Posterior cingulate gyrus (tissue), 11 donors: ENCODE results near the gene MEI1.

Experiments used
- DNase-seq, 10 donors: peaks; one replicate each; pipeline versions ENCODE4 v3.0.0 to v3.0.0-alpha.2; 2020 to 2021; ENCODE audit warnings: mixed read lengths in 3 of 10
- intact Hi-C: fragments of 100-400 bp; cut with DNase I; formaldehyde crosslinking; loops from one replicate; pipeline ENCODE4 v1.15.1; 2023

MEI1 gene

DNA sequence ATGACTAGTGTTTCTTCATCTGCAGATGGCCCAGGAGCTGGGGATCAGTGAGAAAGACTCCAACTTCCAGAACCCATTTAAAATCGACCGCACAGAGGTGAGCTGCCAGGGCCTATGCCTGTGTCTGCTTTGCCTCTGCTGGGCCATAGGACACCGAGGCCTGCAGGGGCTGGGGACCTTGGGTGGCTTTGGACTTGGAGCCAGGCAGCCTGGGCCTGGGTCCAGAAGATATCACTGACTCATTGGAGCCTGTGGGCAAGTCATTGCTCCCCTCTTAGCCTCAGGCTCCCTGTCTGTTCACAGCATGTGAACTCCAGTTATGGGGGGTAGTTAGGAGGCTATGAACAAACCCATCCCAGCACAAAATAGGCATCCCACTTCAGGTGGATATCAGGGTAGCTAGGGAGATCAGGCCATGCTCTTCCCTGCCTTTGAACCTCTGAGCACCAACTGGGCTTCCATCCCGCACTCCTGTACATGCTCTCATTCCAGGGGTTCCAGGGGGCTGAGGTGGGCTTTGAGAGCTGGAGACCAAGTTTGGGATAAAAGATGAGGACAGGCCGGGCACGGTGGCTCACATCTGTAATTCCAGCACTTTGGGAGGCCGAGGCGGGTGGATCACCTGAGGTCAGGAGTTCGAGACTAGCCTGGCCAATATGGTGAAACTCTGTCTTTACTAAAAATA lies 114.6 kb downstream of the MEI1 start:
- DNase-seq = peak in 1 of 10 donors; percentile 66
- intact Hi-C loops = no loop called here

DNA sequence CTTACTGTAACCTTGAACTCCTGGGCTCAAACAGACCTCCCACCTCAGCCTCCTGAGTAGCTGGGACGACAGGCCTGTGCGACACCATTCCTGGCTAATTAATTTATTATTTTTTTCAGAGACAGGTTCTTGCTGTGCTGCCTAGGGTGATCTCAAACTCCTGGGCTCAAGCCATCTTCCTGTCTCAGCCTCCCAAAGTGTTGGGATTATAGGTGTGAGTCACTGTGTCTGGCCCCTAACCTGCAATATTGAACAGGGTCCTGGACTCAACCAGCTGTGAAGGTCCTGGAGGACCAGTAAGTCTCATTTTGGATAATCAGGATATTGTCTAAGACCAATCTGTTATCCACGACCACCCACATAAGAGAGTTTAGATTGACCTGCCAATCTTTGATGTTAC lies 116.4 kb downstream of the MEI1 start:
- intact Hi-C loops = no loop called here
- no peak for DNase-seq

DNA sequence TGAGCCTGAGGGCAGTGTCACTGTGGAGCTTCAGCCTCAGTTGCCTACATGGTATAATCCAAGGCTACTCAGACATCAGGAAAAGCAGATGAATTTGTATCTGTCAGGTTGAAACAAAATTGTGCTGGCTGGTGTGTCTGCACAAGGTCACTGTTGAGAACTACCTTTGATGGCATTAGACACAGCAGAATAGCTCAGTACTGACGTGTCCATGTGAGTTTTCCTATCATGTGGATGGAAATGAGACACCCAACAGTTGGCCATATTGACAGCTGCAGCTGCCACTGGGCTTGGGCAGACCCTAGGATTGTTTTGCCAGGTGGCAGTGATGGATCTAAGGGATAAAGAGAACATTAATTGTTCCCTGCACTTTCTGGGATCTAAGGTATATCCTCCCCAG lies 116.9 kb downstream of the MEI1 start:
- intact Hi-C loops = no loop called here
- peak in 1 of 10 donors; percentile 5 for DNase-seq

DNA sequence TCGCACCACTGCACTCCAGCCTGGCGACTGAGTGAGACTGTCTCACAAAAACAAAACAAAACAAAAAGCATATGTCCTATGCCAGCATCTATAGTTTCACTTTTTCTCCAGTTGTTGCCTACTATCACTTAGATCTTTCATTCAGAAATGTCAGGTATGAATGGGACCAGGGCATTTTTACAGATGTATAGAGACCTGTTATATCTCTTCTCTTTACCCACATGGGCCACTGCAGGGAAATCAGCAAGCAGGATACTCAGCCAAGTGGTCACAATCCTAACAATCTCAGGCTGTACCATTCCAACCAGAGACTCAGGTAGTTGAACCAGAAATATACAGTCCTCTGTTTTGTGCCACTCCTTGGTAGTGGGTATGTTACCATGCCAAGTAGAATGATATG lies 117.6 kb downstream of the MEI1 start:
- DNase-seq = no peak
- intact Hi-C loops = no loop called here

DNA sequence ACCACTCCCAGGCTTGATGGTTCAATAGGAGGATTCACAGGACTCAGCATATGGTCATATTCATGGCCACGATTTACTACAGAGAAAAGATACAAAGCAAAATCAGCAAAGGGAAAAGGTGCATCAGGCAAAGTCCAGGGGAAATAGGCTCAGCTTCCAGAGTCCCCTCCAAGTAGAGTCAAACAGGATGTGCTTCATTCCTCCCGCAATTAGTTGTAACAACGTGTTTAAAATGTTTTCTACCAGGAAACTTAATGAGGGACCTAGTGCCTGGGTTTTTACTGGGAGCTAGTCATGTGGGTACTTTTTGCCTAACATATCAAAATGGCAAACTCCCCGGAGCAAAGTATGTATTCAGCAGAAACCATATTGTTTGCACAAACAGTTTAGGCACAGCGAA lies 118.7 kb downstream of the MEI1 start:
- intact Hi-C loops = no loop called here
- DNase-seq = no peak

DNA sequence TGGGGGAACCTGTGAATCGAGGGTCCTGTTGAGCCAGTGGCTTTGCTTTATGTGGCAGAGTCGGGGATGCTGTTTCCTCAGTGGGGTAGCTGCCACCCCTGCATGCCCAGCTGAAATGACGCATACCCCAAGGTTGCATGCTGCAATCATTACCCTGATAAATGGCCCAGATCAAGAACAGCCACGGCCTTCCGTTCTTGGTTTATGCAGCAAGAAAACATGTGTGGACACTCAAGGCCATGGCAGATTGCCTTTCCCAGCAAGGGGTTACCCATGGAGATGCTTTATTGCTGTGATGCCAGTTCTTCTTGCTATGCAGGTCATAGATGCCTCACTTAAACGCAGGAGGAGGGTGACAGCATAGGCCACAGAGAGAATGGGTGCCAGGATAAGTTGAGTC lies 119.3 kb downstream of the MEI1 start:
- intact Hi-C loops = no loop called here

DNA sequence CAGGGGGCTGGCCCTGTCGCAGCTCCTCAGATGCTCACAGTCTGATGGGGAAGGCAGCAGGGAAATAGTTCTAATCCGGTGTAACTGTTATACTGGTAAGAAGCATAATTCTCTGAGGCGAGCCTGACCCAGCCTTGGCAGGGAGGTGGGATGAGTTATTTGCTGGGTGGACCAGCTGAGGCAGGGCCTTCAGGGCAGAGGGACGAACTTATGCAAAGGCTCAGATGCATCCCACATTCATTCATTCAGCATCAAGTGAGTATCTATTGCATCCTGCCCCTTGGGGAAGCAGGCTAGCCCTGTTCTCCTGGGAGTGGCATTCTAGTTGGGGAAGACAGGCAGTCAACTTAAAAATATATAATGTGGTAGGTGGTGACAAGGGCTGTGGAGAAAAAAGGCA lies 120.0 kb downstream of the MEI1 start:
- DNase-seq = peak in 1 of 10 donors; percentile 30
- intact Hi-C loops = no loop called here

More for the DNA sequence above, 119.3 kb downstream of the MEI1 start:
- peak in 1 of 10 donors; percentile 14 for DNase-seq

DNA sequence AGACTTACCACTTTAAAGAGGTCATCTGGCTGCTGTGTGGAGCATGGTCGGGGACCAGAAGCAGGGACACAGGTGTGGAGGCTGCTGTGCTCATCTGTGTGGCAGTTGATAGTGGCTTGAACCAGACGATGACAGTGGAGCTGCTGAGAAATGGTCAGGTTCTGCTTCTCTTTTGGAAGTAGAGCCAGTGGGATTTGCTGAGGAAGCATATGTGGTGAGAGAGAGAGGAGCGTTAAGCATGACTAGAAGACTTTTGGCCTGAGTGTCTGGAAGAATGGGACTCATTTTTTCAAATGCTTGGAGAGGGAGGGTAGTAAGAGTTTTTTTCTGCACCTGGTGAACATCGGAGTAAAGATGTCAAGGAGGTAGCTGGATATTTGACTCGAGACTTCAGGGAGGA lies 121.1 kb downstream of the MEI1 start:
- peak in 2 of 10 donors; percentile 20 to 35 for DNase-seq
- intact Hi-C loops = no loop called here

DNA sequence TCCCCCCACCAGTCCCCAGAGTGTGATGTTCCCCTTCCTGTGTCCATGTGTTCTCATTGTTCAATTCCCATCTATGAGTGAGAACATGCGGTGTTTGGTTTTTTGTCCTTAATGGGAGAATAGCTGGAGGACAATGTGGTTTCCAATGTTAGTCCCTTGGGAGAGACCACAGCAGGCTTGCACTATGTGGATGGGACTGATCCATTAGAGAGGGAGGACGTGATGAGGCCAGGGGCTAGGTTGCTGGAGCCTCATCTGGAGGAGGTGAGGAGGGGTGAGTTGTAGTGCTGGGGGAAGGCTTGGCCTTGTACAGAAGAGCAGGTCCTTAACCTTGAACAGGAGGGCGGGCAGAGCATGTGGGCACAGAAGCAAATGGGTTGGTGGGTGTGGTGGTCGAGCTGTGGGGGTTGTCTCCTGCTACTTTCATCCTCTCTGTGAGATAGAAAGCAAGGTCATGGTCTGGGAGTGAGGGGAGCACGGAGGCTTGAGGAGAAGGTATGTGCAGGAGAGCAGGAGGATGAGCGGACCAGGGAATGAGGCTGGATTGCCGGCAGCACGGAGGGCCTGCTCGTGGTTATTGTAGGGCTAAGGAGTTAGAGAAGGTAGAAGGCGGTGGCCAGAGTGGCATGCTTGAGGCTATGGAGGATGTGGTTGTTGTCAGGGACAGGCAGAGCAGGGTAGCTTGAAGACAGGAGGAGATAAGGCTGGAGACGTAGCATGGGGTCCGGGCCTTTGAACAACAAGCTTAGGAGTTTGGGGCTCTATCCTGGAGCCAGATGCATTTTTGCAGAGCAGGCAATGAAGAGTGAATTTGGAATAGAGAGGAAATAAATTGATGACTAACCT lies 122.4 kb downstream of the MEI1 start:
- DNase-seq = peak in 1 of 10 donors; percentile 40
- intact Hi-C loops = loop anchor here (1.0 kb wide), 1 partner anchor 120 kb away; no protein-coding TSS in a partner anchor

DNA sequence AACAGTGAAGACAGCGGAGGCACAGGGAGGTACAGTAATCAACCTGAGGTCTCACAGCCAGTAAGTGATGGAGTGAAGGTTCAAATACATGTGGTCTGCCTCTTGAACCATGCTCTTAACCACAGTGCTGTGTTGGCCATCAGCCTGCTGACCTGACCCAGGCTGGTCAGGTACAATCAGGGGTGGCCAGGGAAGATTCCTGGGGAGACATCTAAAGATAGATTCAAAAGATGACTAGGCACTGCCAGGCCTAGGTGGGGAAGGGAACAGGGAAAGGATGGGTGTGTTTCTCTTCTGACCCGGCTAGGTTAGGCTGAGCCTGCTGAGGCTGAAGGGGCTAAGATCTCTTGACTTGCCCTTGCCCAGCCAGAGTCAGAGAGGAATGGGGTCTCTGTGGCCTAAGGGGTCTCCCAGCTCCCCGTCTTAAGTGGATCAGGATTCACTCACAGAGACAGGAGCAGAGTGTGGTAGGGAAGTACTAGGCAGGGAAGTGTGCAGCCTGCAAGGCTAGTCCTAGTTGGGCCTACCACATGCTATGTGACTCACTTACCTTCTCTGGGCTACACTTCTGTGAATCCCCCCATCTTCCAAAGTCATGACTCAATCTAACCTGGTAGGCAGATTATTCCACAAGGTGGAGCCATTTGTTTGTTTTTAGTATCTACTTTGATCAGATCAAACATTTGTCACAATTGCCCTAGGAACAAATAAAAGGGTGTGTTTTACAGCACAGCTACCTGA lies 123.2 kb downstream of the MEI1 start:
- DNase-seq = peak in 2 of 10 donors; percentile 55 to 80
- intact Hi-C loops = loop anchor here (1.0 kb wide), 1 partner anchor 119 kb away; no protein-coding TSS in a partner anchor

DNA sequence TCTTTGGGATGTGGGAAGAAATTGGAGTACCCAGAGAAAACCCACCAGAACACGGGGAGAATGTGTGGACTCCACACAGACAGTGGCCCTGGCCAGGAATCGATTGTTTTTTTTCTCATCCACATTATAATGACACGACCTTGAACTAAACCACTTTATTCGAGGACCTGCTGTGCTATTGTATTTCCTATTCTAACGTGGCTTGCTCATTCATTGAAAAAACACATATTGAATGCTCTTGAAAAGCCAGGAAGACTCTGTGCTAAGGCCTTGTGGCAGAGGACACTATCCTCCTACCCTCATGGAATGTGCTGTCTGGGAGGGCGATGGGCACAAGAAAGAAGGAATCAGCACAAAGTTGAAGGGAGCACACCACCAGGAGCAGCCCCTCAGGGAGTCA lies 124.5 kb downstream of the MEI1 start:
- intact Hi-C loops = no loop called here
- no peak for DNase-seq

DNA sequence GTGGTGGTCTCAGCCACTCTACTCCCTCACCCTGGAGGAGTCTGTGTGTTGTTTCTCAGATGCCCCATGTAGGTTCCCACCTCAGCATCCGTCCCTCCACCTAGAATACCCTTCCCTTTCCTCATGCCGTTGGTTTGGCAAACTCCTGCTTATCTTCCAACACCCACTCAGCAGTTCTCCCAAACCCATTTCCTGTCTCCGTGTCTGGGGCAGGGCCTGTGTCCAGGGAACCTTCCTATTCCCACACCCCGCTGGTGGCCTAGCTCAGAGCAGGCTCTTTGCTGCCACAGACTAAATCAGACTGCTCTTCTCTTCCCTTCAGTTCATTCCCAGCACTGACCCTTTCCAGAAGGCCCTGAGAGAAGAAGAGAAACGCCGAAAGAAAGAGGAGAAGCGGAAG lies 126.1 kb downstream of the MEI1 start:
- DNase-seq = peak in 1 of 10 donors; percentile 43
- intact Hi-C loops = no loop called here

DNA sequence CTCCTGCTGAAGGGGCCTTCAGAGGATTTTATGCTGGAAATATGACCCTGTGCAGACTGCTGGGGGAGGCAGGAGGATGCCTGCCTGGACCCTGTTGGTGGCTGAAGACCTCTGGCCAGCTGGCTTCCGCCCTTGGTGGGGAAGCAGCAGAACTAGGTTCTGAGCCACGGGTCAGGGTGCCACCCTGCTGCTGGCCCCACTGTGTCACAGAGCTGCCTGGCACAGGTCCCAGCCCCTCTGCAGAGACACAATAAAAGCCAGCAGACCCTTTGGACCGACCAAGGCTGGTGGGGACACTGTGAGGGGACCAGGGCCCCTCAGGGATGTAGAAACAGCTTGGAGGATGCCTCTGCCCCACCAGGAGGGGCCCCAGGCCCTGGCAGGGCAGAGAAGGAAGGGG lies 126.7 kb downstream of the MEI1 start:
- intact Hi-C loops = no loop called here
- no peak for DNase-seq

DNA sequence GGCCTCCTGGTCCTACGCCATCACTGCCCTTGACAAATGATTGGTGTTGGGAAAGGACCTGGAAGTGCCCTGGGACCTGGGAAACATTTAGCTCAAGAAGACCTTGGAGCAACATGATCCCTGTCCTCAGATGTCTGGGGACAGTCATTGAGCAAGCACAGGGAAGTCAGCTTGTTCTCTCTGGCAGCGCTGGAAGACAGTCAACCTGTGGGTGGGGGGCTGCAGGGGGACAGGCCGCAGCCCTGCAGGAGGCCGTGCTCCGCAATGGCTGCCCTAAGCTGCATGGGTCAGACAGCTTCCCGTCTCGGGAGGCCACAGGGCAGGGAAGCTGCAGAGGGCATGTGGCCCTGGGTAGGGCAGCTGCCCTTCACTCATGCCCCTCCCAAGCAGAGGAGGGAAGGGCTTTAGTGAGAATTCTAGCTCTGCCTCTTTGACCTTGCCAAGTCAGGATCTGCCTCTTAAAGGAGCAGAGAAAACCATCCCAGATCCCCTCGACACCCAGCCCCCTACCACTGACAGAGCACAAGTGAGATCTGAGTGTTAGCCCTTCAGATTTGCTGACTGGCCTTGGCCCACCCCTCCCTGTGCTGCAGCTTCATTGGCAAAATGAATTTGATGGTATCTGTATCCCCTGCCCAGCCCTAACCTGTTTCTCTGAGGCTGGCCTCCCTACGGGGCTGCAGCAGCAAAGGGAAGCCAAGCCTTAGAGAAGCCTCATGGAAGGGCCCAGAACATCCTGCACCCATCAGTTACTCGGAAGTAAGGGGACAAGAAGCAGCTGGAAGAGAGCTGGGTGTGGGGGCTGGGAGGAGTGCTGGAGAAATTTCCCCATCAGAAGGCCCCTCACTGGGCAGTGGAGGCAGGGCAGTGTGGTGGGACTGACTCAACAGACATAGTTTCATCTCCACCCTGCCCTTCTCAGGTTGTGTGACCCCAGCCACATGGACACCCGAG lies 127.4 kb downstream of the MEI1 start:
- DNase-seq = peak in 1 of 10 donors; percentile 84
- intact Hi-C loops = no loop called here

DNA sequence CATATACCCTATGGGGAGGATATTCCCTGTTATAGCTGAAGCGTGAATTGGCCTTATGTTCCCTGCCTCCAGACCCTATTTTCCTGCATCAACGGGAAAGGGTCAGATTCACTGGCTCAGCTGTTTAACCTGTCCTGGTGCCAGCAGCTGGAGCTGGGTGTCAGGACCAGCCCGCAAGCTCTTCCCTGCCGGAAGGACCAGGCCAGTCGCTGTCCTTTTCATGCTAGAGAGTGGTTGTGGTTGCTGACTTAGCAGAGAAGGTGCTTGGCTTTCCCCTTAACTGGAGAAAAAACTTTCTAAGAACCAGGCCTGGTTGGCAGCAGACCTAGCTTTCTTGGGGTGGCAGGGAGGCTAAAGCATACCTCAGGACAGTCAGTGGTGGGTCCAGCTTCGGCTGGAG lies 128.4 kb downstream of the MEI1 start:
- DNase-seq = no peak
- intact Hi-C loops = no loop called here

DNA sequence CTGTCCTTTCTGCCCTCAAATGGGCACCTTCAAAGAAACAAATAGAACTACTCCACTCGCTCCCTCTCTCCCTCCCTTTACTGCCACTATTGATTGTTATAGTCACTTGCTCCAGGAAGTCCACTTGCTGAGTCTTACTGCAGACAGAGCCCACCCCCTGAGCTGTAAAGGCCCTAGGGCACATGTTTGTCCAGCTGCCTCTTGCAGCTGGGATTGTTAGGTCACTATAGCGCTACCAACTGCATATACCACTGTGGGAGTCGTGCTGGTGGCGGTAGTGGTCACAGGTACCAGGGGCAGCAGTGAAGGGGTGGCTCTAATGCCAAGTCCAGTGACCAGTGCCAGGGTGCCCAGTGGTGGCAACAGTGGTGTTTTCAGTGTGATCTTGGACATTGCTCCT lies 129.2 kb downstream of the MEI1 start:
- DNase-seq = no peak
- intact Hi-C loops = no loop called here

DNA sequence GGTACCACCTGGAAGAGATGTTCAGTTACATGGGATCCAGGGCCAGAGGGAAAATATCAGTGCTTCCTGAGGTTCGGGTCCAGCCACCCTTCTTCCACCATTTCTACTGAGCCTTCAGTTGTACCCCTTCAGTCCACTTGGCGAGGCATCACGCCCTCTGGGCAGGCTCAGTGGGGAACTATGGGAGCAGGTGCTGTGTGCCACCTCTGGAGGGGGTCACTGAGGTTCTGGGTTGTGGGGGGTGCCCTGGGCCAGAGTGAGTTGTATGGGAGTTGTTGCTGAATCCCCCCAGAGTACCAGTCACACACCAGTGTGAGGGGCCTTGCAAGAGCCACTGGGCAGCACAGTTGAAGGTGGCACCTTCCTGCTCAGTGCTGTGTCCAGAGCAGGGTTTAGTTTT lies 130.9 kb downstream of the MEI1 start:
- no peak for DNase-seq
- intact Hi-C loops = no loop called here

DNA sequence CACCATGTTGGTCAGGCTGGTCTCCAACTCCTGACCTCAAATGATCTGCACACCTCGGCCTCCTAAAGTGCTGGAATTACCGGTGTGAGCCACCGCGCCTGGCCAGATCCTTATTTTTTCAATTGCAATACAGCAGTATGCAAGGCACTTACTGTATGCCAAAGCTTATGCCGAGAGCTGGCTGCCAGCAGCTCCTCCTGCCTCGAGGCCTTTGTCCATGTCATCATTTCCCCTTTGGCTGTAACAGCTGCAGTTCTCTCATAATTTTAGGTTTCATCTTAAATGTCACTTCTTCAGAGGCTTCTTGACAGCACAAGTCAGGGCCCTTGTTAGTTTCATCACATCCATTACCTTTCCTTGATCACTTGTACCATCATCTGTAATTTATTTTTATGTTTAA lies 132.1 kb downstream of the MEI1 start:
- no peak for DNase-seq
- intact Hi-C loops = no loop called here

DNA sequence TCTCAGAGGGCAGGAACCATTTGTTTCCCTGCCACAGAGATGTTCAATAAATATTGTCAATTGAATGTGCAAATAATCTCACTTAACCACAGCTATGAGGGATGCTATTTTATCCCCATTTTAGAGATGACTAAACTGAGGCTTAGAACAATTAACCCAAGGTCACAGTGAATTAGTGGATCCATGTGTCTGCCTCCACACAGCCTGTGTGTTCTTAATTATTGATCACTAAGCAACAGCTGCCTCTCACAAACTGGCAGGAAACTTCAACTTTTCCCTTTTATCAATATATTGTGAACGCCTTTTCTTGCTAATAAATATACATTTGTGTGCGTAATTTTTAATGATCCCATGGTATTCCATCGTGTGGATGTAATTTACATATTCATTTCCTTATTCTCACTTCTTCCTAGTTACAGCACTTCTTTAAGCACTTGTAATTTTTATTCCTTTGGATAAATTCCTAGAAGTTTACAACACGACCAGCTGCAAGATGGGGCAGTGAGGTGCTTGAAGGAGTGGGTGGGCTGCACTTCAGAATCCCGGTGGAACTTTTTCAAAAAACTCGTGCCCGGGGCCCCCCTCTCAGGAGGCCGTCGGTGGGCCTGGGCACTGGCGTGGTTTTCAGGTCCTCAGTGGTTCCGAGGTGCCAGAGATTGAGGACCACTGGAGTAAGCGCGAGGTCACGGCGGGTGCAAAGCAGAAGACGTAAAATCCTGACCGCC lies 132.7 kb downstream of the MEI1 start:
- intact Hi-C loops = no loop called here
- DNase-seq = no peak
